Stimulated activated CD8-positive, alpha-beta memory T cell treated with anti-CD3 and anti-CD28 coated beads, Interleukin-15, amount 100 ng/mL, for 24 hours (primary cell): Measurements from ENCODE around the gene CRACDL.

ENCODE experiments used
- DNase-seq: peaks from one replicate; pipeline ENCODE4 v3.0.0-alpha.2; 2020; ENCODE audit warnings: low read depth

The CRACDL gene

DNA sequence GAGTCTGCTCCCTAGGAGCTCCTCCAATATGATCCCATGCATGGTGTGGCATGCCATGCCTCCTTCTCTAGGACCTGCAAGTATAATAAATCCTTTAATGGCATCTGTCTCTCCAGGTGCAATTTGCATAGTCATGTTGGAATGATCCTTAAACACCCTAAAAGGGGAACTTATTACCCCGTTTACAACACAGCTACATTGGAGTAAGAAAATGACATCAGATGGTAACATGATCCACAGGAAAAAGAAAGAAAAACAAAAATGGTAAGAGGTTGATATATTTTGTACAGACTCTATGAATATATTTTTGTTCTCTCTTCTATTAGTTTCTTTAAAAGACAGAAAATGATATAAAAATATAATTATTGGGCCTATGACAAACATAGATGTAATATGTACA lies 79.0 kb downstream of the CRACDL start:
- no peak for DNase-seq

DNA sequence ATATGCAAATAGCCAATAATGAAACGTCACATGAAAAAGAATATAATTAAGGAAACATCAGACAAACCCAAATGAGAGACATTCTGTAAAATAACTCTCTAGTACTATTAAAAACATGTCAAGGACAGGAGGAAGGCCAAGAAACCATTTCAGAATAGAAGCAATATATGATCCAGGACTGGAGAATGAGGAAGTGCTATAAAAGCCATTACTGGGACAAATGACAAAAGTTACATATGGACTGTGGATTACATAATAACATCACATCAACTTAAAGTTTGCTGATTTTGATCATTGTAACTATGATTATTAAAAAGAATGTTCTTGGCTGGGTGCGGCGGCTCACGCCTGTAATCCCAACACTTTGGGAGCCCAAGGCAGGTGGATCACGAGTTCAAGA lies 81.3 kb downstream of the CRACDL start:
- no peak for DNase-seq

DNA sequence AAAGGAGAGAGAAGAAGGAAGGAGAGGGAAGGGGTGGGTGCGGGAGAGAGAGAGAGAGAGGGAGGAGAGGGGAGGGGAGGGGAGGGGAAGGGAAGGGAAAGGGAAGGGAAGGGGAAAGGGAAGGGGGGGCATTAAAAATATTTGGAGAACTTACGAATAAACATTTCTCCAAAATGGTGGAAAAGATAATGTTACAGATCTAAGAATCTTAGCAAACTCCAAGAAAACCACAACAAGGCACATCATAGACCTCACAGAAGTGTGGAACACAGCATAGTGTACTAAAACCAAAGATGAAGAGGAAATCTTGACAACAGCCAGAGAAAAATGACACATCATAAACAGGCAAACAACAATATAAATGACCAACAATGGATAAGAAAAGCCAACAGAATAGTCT lies 83.1 kb downstream of the CRACDL start:
- DNase-seq = no peak

DNA sequence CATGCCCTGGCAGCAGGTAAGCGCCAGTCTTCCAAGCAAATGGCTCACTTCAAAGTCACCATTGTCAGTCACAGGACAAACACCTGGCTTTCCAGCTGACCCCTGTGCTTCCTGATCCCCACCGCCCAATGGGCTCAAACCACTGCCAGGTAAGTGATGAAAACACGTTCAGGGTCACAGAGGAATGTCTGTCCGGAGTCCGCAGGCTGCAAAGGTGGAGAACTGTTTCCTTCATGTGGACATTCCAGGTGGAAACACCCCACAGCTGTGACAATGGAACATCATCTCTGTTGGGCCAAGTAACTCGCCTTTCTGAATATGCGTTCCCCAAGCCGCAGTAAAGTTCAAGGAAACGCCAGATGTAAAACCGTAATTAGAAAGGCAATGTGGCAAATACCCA lies 86.0 kb downstream of the CRACDL start:
- DNase-seq = no peak

DNA sequence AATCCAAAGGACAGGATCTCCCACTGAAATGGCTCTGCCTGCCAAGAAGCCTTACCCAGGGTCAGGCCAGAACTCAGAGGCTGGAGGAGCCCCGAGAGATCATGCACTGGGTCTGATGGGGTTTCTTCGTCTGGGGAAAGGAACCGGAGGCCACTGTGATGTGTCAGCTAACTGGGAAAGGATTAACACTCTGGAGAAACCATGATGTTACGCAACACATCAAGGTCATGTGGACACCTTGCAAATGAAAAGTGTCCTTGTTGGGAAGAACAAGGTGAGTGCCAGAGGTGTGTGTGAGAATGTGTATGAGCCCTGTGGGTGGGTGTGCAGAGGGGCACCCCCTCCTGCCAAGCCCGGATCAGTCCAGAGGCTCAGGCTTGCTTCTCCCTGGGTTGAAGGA lies 86.9 kb downstream of the CRACDL start:
- DNase-seq = no peak

DNA sequence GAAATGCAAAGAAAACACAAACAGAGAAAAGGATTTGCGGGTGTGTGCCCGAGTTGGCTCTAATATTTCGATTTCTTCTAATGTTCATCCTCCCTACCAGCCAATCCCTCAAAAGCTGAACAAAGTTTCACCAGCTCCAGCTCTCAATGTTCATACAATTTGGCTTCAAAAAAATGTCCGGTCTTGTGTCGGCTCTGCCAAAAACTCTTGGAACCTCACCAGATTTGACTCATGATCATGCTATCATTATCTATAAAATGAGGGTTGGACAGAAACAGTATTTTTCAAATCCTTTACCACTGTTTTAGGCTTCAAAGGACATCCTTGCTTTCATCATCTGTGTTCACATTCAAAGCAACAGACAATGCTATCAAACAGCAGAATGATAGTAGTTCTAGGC lies 88.2 kb downstream of the CRACDL start:
- DNase-seq = no peak

DNA sequence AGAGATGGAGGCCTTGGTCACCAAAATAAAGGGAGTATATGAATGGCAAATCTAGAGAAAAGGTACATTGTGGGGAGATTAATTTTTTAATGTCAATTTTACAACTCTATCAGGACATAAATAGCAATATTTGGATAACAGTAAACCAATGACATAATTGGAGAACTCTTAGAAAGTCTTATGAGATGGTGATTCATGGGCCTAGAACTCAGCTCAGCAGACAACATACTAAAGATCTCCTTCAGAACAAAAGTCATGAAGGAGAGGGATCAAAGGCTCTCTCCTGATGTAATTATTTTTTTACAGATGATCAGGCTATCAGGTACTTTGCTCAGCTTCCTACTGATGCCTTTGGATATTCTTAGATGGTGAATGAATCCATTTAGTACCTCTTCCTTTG lies 90.0 kb downstream of the CRACDL start:
- no peak for DNase-seq

DNA sequence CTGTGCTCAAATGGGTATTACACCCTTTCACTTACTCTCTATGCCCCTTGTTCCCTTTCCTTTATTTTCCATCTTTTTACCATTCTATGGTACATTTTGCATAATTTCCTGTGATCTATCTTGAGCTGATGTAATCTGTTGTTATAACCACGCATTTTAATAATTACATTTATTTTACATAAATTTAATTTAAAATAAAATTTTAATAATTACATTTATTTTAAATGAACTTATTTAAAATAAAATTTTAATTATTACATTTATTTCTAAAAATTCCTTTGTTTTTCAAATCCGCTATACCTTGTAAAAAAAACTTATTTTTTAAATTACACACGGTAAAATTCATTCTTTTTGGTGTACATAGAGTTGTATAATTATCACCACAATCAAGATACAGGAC lies 93.9 kb downstream of the CRACDL start:
- DNase-seq = no peak

DNA sequence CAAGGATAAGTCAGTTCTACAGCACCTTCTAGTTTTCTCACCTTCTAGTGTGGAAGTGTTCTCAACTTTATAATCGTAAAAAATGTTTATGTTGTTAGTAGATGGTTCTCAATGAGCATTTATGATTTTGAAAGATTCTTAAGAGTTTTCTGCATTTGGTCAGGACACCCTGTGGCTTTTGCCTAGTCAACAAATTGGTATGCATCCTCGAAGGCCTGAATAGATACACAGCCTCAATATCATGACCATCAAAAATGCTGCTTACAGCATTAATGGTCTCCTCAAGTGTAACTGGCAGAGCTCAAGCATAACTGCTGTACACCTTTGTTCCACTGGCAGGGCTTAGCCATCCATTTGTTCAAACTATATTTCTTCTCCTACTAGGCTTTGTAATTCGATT lies 96.7 kb downstream of the CRACDL start:
- DNase-seq = no peak

DNA sequence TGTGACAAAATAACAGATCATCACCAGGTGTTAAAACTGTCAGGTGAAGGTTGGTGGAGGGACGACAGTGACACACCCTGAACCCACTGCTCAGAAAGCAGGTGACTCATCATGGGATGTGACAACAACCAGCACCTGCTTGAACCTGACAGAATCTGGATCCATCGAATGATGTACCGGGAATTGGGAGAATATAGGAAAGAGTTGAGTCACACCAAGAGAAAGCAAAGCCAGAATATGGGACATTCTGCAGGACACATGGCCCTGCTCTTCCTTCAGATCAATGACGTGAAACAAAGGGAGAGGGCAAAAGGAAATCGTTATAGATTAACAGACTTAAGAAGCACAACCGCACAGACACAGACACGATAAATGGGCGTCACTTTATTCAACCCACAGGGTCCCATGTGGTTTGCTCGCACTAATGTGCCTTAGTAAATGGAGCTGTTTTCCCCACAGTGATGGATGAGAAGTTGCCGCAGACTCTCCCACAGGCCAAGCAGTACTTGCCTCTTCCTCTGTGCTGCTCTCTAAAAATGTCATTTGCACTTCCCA lies 100.1 kb downstream of the CRACDL start:
- DNase-seq = no peak

DNA sequence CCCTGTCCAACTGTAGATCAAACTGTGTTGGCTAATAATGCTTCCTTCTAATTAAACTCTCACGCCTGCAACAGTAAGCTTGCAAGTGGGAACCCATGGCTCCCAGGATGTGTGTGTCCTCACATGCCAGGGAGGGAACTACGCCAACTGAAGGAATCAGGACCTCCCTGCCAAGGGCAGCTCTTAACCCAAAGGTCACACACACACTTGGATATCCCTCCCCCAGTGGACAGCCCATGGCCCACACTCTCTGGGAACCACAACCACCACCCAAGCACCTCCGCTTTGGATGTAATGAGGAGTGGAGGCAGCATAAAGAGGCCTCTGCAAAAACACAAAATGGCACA lies 102.1 kb downstream of the CRACDL start:
- no peak for DNase-seq

DNA sequence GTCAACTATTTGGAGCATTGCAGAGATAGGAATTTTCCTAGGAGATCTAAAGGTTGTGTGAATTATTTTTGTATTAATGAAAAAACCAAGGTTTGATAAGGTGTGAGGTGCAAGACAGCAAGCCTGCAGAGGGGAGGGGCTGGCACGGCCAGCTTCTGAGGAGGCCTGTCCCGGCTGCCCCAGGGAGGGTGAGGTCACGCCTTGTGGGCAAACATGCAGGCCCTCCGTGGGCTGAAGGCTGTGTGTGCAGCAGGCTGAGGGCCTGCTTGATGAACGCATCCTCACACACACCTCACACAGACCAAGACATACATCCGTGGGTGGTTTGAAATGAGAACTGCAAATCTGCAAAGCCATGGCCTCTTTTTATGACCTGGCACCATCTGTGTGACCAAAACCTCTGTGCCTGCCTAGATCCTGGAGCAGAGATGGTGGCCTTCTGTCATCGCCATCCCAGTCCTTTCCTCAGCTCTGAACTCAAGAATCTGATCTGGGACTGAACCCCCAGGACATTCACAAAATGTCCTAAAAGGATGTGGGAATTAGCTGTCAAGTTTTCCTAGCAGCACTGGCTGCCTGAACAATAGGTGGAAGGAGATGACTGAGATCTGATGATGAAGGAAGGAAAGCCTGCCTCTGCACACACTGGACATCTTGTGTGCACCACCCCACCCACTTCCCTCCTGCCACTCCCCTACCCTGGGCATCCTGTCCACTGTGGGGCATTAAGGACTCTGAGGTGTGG lies 102.7 kb downstream of the CRACDL start:
- DNase-seq = no peak

DNA sequence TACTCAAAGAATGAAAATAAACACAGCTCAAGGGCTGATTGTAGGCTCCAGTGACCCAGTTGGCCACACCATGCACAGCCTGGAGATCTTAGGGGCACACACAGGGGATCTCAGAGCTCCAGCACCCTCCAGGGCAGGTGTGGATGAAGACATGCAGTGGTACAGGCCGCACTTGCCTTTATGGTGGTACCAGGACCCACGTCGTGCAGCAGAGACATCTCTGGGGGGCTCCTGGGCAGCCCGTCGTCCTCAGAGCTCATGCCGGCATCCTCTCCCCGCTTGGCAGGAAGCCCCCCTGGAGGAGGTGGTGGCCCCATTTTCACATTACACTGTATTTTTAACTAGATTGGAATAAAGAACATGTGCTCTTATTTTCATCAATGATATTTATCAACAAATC lies 103.9 kb downstream of the CRACDL start:
- DNase-seq = no peak

DNA sequence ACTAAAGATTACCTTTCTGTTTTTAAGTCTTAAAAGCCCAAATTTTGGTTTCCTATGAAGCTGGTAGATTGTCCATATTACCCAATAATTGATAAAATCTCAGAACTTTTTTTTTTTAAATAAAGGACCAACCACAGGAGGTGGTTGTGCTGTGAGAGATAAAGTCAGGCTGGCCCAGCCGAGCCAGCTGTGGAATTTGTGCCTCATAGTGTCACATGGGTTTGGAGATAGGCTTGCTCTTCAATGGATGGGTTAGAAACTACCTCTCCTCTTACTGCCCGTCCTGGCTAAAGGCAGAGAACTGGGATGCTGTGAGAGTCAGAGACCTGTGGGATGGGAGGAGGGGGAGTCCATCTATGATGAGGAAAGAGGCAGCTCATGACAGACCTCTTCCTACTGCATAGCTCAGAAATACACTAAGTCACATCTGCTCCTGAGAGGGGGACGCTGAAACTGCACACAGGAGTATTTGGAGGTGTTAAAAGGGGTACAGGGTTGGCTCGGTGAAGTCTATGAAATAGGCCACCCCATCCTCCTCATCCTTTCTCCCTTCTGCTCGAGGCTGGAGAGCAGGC lies 105.4 kb downstream of the CRACDL start:
- DNase-seq = no peak

DNA sequence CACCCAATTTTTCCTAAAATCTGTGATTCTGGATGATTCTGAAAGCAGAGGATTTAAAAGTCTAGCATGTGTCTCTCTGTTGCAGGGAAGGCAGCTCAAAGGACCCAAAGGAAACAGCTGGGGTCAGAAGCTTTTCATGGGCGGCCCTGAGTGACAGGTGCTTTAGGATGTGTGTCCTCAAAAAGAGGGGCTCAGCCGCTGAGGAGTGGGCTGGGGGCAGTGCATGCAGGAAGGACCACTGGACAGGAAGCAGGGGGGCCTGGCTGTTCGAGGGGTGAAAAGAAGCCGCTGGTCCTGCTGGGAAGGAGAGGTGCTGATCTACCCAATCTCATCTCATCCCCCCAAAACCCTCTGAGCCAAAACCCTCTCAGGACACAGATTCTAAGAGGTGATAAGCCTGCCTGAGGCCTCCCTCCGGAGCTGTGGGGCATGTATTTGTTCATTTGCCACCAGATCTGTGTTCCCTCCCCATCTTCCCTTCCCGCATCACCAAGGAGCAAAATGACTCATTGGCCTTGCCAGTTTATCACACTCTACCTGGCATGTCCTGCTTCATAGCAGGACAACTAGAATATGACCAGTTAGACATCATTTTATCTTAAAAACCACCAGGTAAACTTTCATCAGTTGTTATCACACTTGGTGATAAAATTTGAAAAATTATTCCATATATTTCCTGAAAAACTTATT lies 106.3 kb downstream of the CRACDL start:
- DNase-seq = no peak

DNA sequence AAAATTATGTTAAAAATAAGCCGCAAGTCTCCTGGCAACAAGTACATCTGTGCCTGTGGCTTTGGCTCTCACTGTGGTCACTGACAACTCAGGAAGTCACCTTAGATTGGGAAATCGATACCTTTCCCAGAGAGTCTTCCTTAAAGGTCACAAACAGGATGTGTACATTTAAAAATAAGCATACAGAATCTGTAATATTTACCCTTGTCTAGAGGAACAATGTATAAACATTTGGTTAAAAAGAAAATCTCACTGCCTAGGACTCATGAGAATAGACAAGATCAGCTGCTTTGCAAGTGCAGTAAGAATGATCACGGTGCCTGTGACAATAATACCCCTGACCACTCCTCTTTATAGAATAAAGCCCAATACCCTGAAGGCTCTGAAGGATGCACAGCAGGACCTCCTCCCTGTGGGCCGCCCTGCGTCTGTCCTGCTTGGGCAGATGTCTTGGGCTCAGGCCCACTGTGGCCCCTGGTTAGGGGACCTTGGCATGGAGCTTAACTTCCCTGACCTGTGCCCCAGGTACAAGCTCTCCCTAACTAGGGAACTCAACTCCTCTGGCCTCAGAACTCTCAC lies 107.1 kb downstream of the CRACDL start:
- no peak for DNase-seq

DNA sequence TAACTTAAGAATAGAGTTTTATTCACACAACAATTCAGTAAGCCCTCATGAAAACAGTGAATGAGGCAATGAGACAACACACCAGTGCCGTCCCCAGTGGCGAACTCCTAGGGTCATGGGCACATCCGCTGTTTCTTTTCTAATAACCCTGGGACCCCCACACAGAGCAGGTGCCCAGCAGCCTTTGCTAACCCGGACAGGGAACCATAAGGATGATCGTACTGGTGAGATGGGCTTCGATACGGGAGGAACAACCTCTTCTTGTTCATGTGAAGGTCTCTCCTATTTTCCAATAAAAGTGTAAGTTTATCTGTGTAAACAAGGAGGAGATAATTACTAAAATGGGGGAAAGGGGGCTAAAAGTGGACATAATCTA lies 107.7 kb downstream of the CRACDL start:
- DNase-seq = no peak

DNA sequence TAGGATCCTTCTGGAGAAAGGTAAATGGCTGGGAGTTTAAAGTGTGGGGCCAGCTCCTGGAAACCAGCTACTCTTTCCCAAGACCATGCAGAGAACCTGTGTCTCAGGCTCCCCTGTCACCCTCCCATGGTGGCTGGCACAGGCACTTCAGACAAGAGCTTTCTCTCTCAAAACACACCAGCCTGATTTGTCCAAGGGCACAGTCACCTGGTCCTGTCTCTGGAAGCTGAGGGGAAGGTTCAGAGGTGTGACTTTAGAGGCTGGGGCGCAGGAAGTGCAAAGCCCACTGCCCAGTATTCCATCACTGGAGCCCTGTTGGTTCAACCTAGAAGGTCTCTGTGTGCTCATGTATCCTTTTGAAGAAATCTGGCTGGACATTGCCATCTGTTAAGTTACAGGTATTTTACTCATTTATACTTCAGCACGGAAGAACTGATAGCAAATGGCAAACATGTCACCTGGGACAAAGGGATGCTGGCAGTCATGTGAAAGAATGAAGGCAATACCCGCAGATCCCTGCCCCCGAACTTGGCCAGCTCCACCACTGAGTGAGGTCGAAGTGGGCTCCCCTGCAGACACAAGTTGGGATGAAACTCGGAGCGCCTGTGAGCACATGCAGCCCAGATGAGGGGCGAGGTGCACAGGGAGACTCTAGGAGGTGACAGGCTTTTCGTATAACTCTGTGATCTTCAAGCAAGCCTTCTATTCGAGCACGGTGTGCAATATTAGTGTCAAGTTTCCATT lies 108.2 kb downstream of the CRACDL start:
- no peak for DNase-seq

DNA sequence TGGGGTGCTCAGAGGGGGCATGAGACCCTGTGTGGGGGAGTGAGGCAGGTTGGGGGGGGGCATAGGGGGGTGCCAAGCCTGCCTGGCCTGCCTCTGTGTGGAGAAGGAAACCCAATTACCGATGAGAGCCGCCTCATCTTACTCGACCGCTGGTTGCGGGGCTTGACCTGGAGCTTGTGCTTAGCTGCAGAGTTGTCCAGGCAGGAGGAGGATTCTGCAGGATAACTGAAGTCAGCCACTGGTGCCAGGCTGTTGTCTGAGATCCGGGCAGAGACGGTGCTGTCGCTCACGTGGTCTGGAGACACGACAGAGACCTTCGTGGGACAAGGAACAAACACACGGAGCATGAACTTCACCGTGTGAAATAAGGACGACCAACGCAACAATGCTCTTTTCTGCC lies 109.2 kb downstream of the CRACDL start:
- DNase-seq = no peak

DNA sequence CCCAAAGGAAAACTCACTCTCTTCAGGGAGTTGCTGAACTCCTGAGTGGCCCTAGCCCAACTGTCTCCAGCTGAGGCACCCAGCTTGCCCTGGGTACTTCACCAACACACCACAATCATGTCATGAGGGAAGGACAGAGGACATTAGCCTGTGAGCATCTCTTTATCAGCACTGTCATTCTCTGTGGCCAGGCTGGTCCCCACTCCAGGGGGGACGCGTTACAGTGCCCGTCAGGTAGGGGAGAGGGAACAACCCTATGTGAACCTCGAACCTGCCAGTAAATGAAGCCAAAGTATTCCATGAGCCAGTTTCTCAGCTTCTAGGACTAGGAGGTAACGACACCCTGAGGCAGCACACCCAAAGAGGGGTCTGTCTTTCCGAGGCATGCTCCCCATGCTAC lies 110.2 kb downstream of the CRACDL start:
- DNase-seq = no peak

DNA sequence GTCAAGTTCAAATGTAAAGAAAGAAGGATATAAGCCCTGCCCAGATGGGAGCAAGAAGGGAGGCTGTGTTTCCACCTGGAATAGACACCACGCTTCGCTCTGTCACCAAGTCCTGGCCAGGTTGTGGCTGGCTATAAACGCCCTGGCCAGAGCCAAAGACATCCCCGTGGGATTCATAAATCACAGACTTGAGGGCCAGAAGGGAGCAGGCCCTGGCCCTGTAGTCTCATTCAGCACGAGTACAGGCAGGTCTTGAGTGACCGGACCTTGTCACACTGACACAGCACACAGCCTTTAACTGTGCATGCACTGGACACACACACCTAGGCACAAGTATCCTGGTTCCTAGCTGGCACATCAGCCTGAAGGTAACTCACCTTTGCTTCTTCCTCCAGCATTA lies 110.6 kb downstream of the CRACDL start:
- no peak for DNase-seq

DNA sequence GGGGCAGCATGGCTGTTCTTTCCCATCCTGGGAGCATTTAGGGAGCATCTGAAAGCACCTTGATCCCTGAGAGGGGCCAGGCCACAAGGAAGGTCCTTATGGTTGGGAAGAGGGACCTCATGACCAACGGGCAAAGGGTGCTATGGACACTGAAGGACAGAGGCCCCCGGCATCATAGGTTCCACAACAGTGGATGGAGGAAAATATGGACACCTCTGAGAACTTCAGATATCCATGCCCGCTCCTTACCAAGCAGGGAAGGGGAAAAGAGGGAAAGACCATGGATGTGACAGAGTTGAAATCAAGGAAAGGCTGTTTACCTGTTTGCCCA lies 111.0 kb downstream of the CRACDL start:
- DNase-seq = no peak
